Measurements from ENCODE around the gene HECW1. TPM values are rescaled to one million over a fixed set of nuclear protein-coding genes. Genes with fewer than 3 reads are reported as not detected.
"Not testable (repeated sequence)": the region's sequence is repeated elsewhere in the genome, so short reads cannot be mapped to it uniquely, and the experiment has no call there.

The HECW1 gene
- total and polyA plus RNA-seq, 5 donors from 2014 or later = 0.11 to 0.68 (median 0.34) TPM; not detected in 1

- no peak for ATAC-seq (ENCODE audit: low read depth in 2 of 2)
- Mint-ChIP-seq H3K27me3 (peaks cover 40% of the 10 kb centered on the region), H3K4me1 (peaks cover 0 to 1% (median 0%) of the 10 kb centered on the region in 4 donors), H3K9me3 (peaks cover 0 to 3% (median 0%) of the 10 kb centered on the region in 7 donors), H3K36me3 (no peaks in the 10 kb centered on the region), H3K27ac (no peak overlapping the region), H3K4me3 (no peak overlapping the region)
- peaks cover 34% of the 10 kb centered on the region for H3K27me3 ChIP-seq (ENCODE audit: control insufficient read depth, insufficient read depth, low read length)
- no peak overlapping the region for H3K4me3 ChIP-seq (ENCODE audit: low read depth, low read length)
- H3K27ac ChIP-seq (ENCODE audit: insufficient read depth, low read length, poor library complexity, severe bottlenecking) = no peak overlapping the region
- no peak for DNase-seq
- H3K9me3 ChIP-seq (ENCODE audit: control insufficient read depth in 2 of 2, low read length in 2 of 2) = no peaks in the 10 kb centered on the region
- no peaks in the 10 kb centered on the region for H3K36me3 ChIP-seq (ENCODE audit: control insufficient read depth, insufficient read depth, low read length)
- H3K4me1 ChIP-seq (ENCODE audit: control insufficient read depth, insufficient read depth, low read length, poor library complexity, severe bottlenecking) = no peaks in the 10 kb centered on the region
Observed at GRCh38 chr7:43119371-43120075, 7.1 kb downstream of the HECW1 start.

GRCh38 chr7:43121973-43122372, 9.5 kb downstream of the HECW1 start:
- H3K27me3 ChIP-seq (ENCODE audit: control insufficient read depth, insufficient read depth, low read length) = peaks cover 14% of the 10 kb centered on the region
- no peak overlapping the region for H3K27ac ChIP-seq (ENCODE audit: insufficient read depth, low read length, poor library complexity, severe bottlenecking)
- H3K9me3 ChIP-seq (ENCODE audit: control insufficient read depth in 2 of 2, low read length in 2 of 2) = no peaks in the 10 kb centered on the region
- no peaks in the 10 kb centered on the region for H3K4me1 ChIP-seq (ENCODE audit: control insufficient read depth, insufficient read depth, low read length, poor library complexity, severe bottlenecking)
- H3K27ac Mint-ChIP-seq = no peak overlapping the region
- no peak overlapping the region for H3K4me3 Mint-ChIP-seq
- DNase-seq (no peak), ATAC-seq (ENCODE audit: low read depth in 2 of 2) (no peak)
- H3K9me3 Mint-ChIP-seq = peaks cover 0 to 2% (median 0%) of the 10 kb centered on the region in 7 donors
- H3K4me3 ChIP-seq (ENCODE audit: low read depth, low read length) = no peak overlapping the region
- H3K4me1 Mint-ChIP-seq = no peaks in the 10 kb centered on the region
- no peaks in the 10 kb centered on the region for H3K36me3 ChIP-seq (ENCODE audit: control insufficient read depth, insufficient read depth, low read length)
- no peaks in the 10 kb centered on the region for H3K36me3 Mint-ChIP-seq
- H3K27me3 Mint-ChIP-seq = peaks cover 42% of the 10 kb centered on the region

- H3K4me1 ChIP-seq (ENCODE audit: control insufficient read depth, insufficient read depth, low read length, poor library complexity, severe bottlenecking) = no peaks in the 10 kb centered on the region
- peaks cover 5% of the 10 kb centered on the region for H3K27me3 ChIP-seq (ENCODE audit: control insufficient read depth, insufficient read depth, low read length)
- Mint-ChIP-seq H3K4me3 (no peak overlapping the region), H3K36me3 (no peaks in the 10 kb centered on the region), H3K27ac (no peak overlapping the region), H3K9me3 (peaks cover 0 to 2% (median 0%) of the 10 kb centered on the region in 7 donors), H3K4me1 (no peaks in the 10 kb centered on the region), H3K27me3 (peaks cover 32% of the 10 kb centered on the region)
- no peaks in the 10 kb centered on the region for H3K9me3 ChIP-seq (ENCODE audit: control insufficient read depth in 2 of 2, low read length in 2 of 2)
- ATAC-seq (ENCODE audit: low read depth in 2 of 2) (no peak), DNase-seq (no peak)
- H3K36me3 ChIP-seq (ENCODE audit: control insufficient read depth, insufficient read depth, low read length) = no peaks in the 10 kb centered on the region
- H3K4me3 ChIP-seq (ENCODE audit: low read depth, low read length) = no peak overlapping the region
- no peak overlapping the region for H3K27ac ChIP-seq (ENCODE audit: insufficient read depth, low read length, poor library complexity, severe bottlenecking)
Observed at GRCh38 chr7:43123457-43123856, 11.0 kb downstream of the HECW1 start.

- Histone ChIP-seq H3K4me3 (ENCODE audit: low read depth, low read length) (no peak overlapping the region), H3K36me3 (ENCODE audit: control insufficient read depth, insufficient read depth, low read length) (no peaks in the 10 kb centered on the region), H3K4me1 (ENCODE audit: control insufficient read depth, insufficient read depth, low read length, poor library complexity, severe bottlenecking) (no peaks in the 10 kb centered on the region), H3K27me3 (ENCODE audit: control insufficient read depth, insufficient read depth, low read length) (peaks cover 5% of the 10 kb centered on the region), H3K9me3 (ENCODE audit: control insufficient read depth in 2 of 2, low read length in 2 of 2) (no peaks in the 10 kb centered on the region), H3K27ac (ENCODE audit: insufficient read depth, low read length, poor library complexity, severe bottlenecking) (no peak overlapping the region)
- Mint-ChIP-seq H3K27me3 (peaks cover 32% of the 10 kb centered on the region), H3K27ac (no peak overlapping the region), H3K36me3 (no peaks in the 10 kb centered on the region), H3K4me1 (no peaks in the 10 kb centered on the region), H3K9me3 (peaks cover 0 to 2% (median 0%) of the 10 kb centered on the region in 7 donors), H3K4me3 (no peak overlapping the region)
- ATAC-seq (ENCODE audit: low read depth in 2 of 2) (no peak), DNase-seq (no peak)
Observed at GRCh38 chr7:43124388-43124787, 11.9 kb downstream of the HECW1 start.

- H3K4me1 ChIP-seq (ENCODE audit: control insufficient read depth, insufficient read depth, low read length, poor library complexity, severe bottlenecking) = no peaks in the 10 kb centered on the region
- H3K4me1 Mint-ChIP-seq = no peaks in the 10 kb centered on the region
- no peaks in the 10 kb centered on the region for H3K27me3 ChIP-seq (ENCODE audit: control insufficient read depth, insufficient read depth, low read length)
- ATAC-seq (ENCODE audit: low read depth in 2 of 2) = no peak
- DNase-seq = no peak
- no peak overlapping the region for H3K27ac Mint-ChIP-seq
- no peaks in the 10 kb centered on the region for H3K9me3 ChIP-seq (ENCODE audit: control insufficient read depth in 2 of 2, low read length in 2 of 2)
- peaks cover 0 to 2% (median 0%) of the 10 kb centered on the region in 7 donors for H3K9me3 Mint-ChIP-seq
- H3K27ac ChIP-seq (ENCODE audit: insufficient read depth, low read length, poor library complexity, severe bottlenecking) = no peak overlapping the region
- H3K36me3 Mint-ChIP-seq = no peaks in the 10 kb centered on the region
- H3K4me3 Mint-ChIP-seq = no peak overlapping the region
- no peak overlapping the region for H3K4me3 ChIP-seq (ENCODE audit: low read depth, low read length)
- peaks cover 29% of the 10 kb centered on the region for H3K27me3 Mint-ChIP-seq
- H3K36me3 ChIP-seq (ENCODE audit: control insufficient read depth, insufficient read depth, low read length) = no peaks in the 10 kb centered on the region
Observed at GRCh38 chr7:43130347-43130746, 17.9 kb downstream of the HECW1 start.

GRCh38 chr7:43135129-43135528, 22.7 kb downstream of the HECW1 start:
- Mint-ChIP-seq H3K27me3 (peaks cover 38% of the 10 kb centered on the region), H3K27ac (no peak overlapping the region), H3K4me1 (no peaks in the 10 kb centered on the region), H3K36me3 (no peaks in the 10 kb centered on the region), H3K4me3 (no peak overlapping the region), H3K9me3 (peaks cover 0 to 2% (median 0%) of the 10 kb centered on the region in 7 donors)
- Histone ChIP-seq H3K4me1 (ENCODE audit: control insufficient read depth, insufficient read depth, low read length, poor library complexity, severe bottlenecking) (no peaks in the 10 kb centered on the region), H3K36me3 (ENCODE audit: control insufficient read depth, insufficient read depth, low read length) (no peaks in the 10 kb centered on the region), H3K9me3 (ENCODE audit: control insufficient read depth in 2 of 2, low read length in 2 of 2) (no peaks in the 10 kb centered on the region), H3K27me3 (ENCODE audit: control insufficient read depth, insufficient read depth, low read length) (peaks cover 3% of the 10 kb centered on the region), H3K4me3 (ENCODE audit: low read depth, low read length) (no peak overlapping the region), H3K27ac (ENCODE audit: insufficient read depth, low read length, poor library complexity, severe bottlenecking) (no peak overlapping the region)
- ATAC-seq (ENCODE audit: low read depth in 2 of 2) (no peak), DNase-seq (no peak)

GRCh38 chr7:43136064-43136463, 23.6 kb downstream of the HECW1 start:
- ATAC-seq (ENCODE audit: low read depth in 2 of 2) (no peak), DNase-seq (no peak)
- Mint-ChIP-seq H3K4me1 (no peaks in the 10 kb centered on the region), H3K4me3 (no peak overlapping the region), H3K27ac (no peak overlapping the region), H3K9me3 (peaks cover 0 to 2% (median 0%) of the 10 kb centered on the region in 7 donors), H3K36me3 (no peaks in the 10 kb centered on the region), H3K27me3 (peaks cover 38% of the 10 kb centered on the region)
- no peak overlapping the region for H3K27ac ChIP-seq (ENCODE audit: insufficient read depth, low read length, poor library complexity, severe bottlenecking)
- no peak overlapping the region for H3K4me3 ChIP-seq (ENCODE audit: low read depth, low read length)
- peaks cover 3% of the 10 kb centered on the region for H3K27me3 ChIP-seq (ENCODE audit: control insufficient read depth, insufficient read depth, low read length)
- H3K36me3 ChIP-seq (ENCODE audit: control insufficient read depth, insufficient read depth, low read length) = no peaks in the 10 kb centered on the region
- H3K9me3 ChIP-seq (ENCODE audit: control insufficient read depth in 2 of 2, low read length in 2 of 2) = no peaks in the 10 kb centered on the region
- H3K4me1 ChIP-seq (ENCODE audit: control insufficient read depth, insufficient read depth, low read length, poor library complexity, severe bottlenecking) = no peaks in the 10 kb centered on the region

- not testable (repeated sequence) for H3K27ac ChIP-seq (ENCODE audit: insufficient read depth, low read length, poor library complexity, severe bottlenecking); DNase-seq; H3K27ac Mint-ChIP-seq; H3K4me3 ChIP-seq (ENCODE audit: low read depth, low read length); H3K9me3 Mint-ChIP-seq; H3K4me3 Mint-ChIP-seq; H3K4me1 Mint-ChIP-seq; ATAC-seq (ENCODE audit: low read depth in 2 of 2); H3K36me3 Mint-ChIP-seq; H3K4me1 ChIP-seq (ENCODE audit: control insufficient read depth, insufficient read depth, low read length, poor library complexity, severe bottlenecking); H3K36me3 ChIP-seq (ENCODE audit: control insufficient read depth, insufficient read depth, low read length); H3K9me3 ChIP-seq (ENCODE audit: control insufficient read depth in 2 of 2, low read length in 2 of 2); H3K27me3 ChIP-seq (ENCODE audit: control insufficient read depth, insufficient read depth, low read length)
- H3K27me3 Mint-ChIP-seq = peaks cover 42% of the 10 kb centered on the region
Observed at GRCh38 chr7:43137121-43137744, 24.8 kb downstream of the HECW1 start.
